Uterus (tissue), 2 donors: ENCODE results near the gene PTCD1.

ENCODE experiments used
- CTCF ChIP-seq, 4 experiments: fragments of 200-600 bp in 2 of 4; fragments of 450-650 bp in 2 of 4; sonication (generic) in 2 of 4; IDR thresholded peaks; one replicate each; pipeline ENCODE4 v1.5.1; 2016 to 2019; ENCODE audit warnings: antibody characterized with exemption in 4 of 4, mild to moderate bottlenecking in 2 of 4, moderate library complexity in 1 of 4
- POLR2A ChIP-seq, 2 donors: fragments of 450-650 bp; IDR thresholded peaks; one replicate each; pipeline ENCODE4 v1.6.1; 2016; ENCODE audit warnings: antibody characterized with exemption in 2 of 2, mild to moderate bottlenecking in 1 of 2, moderate library complexity in 1 of 2

- TF ChIP-seq CTCF (IDR thresholded peaks at IDR 0.05) (no peak), POLR2A (IDR thresholded peaks at IDR 0.05) (no peak)
Measured at GRCh38 chr7:99455874-99456273, 17.3 kb upstream of the PTCD1 start.
